Body of pancreas (tissue), 4 donors: ENCODE measurements around the gene LRRC3.

Experiments
- POLR2A ChIP-seq, 3 donors: fragments of 450-650 bp; IDR thresholded peaks; one replicate each; pipeline ENCODE4 v1.6.1; 2016; ENCODE audit warnings: antibody characterized with exemption in 3 of 3, mild to moderate bottlenecking in 2 of 3
- TF ChIP-seq, protein P1 (sequence below), 7 experiments: fragments of 450-650 bp in 4 of 7; fragments of 200-600 bp in 3 of 7; sonication (generic) in 3 of 7; IDR thresholded peaks; one replicate each; pipeline ENCODE4 v1.5.1; 2016 to 2019; ENCODE audit warnings: antibody characterized with exemption in 7 of 7

DNA sequence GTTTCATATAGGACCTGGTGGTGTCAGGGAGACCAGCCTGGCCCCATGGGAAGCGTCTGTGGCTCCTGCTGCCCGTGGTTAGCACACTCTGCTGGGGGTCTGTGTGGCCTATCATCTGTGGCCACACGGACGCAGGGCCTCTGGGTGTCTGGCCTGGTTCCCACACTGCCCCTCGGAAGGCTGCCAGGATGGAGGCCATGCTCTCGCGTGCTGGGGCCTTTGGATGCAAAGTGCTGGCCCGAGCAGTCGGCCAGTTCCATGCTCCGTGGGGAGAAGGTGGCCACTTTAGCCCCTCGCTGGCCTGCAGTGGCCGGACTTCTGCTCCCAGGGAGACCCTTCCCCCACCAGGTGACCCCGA, 20.8 kb upstream of the LRRC3 start:
- TF ChIP-seq, protein P1, sequence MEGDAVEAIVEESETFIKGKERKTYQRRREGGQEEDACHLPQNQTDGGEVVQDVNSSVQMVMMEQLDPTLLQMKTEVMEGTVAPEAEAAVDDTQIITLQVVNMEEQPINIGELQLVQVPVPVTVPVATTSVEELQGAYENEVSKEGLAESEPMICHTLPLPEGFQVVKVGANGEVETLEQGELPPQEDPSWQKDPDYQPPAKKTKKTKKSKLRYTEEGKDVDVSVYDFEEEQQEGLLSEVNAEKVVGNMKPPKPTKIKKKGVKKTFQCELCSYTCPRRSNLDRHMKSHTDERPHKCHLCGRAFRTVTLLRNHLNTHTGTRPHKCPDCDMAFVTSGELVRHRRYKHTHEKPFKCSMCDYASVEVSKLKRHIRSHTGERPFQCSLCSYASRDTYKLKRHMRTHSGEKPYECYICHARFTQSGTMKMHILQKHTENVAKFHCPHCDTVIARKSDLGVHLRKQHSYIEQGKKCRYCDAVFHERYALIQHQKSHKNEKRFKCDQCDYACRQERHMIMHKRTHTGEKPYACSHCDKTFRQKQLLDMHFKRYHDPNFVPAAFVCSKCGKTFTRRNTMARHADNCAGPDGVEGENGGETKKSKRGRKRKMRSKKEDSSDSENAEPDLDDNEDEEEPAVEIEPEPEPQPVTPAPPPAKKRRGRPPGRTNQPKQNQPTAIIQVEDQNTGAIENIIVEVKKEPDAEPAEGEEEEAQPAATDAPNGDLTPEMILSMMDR (IDR thresholded peaks at IDR 0.05): no peak
- no peak for TF ChIP-seq POLR2A (IDR thresholded peaks at IDR 0.05)
